Smooth muscle cell of the brain vasculature (primary cell): ENCODE data around the gene CCNF.
"Not testable (repeated sequence)": the region's sequence is repeated elsewhere in the genome, so short reads cannot be mapped to it uniquely, and the experiment has no call there.

Source experiments
- DNase-seq: peaks from one replicate; pipeline ENCODE4 v3.0.0-alpha.2; 2012; ENCODE audit warnings: low read depth, low spot score

Gene CCNF, protein sequence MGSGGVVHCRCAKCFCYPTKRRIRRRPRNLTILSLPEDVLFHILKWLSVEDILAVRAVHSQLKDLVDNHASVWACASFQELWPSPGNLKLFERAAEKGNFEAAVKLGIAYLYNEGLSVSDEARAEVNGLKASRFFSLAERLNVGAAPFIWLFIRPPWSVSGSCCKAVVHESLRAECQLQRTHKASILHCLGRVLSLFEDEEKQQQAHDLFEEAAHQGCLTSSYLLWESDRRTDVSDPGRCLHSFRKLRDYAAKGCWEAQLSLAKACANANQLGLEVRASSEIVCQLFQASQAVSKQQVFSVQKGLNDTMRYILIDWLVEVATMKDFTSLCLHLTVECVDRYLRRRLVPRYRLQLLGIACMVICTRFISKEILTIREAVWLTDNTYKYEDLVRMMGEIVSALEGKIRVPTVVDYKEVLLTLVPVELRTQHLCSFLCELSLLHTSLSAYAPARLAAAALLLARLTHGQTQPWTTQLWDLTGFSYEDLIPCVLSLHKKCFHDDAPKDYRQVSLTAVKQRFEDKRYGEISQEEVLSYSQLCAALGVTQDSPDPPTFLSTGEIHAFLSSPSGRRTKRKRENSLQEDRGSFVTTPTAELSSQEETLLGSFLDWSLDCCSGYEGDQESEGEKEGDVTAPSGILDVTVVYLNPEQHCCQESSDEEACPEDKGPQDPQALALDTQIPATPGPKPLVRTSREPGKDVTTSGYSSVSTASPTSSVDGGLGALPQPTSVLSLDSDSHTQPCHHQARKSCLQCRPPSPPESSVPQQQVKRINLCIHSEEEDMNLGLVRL

DNA sequence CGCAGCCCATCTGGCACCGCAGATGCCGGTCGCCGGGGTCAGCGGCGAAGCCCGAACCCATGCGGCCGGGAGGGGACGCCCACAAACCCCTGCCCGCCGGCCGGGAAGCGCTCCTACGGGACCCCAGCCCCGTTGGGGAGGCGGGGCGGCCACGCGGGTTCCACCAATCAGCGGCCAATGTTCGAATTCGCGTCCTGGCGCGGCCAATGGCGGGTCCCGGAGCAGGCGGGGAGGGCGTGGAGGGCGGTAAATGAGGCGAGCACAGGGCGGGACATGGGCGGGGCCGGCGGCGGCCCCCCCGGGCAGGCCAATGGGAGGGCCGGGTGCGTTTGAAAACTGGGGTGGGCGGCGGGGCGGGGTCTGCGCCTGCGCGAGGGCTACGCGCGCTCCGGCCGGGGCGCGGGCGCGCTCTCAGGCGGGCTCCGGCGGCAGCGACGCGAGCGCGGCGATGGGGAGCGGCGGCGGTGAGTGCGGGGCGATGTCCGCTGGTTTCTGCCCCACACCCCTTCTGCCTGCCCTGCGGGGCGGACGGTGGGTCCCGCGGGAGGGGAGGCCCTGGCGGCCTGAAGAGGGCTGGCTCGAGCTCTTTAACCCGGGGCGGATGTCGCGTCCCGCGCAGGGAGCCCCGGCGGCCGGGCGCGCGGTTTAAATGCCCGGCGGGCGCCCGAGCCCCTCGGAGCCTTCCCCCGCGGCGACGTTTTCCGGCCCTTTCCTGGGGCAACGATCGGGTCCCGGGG lies at the start of gene CCNF:
Gene CCNF, plus strand, starts transcription at position 414 of the 737 bp plus-strand sequence. Its CDS starts 35 bp downstream, at position 449.
- peak; percentile 90 for DNase-seq

DNA sequence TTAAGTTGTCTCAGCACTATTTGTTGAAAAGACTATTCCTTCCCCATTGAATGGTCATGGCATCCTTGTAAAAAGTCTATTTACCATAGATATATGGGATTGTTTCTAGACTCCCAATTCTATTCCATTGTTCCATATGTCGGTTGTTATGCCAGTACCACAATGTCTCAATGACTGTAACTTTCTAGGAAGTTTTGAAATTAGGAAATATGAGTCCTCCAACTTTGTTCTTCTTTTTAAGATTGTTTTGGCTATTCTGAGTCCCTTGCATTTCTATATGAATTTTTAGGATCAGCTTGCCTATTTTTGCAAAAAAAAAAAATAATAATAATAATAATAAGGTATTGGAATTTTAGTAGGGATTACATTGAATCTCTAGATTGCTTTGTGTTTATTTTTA lies 45.7 kb upstream of the CCNF start:
- DNase-seq = no peak

DNA sequence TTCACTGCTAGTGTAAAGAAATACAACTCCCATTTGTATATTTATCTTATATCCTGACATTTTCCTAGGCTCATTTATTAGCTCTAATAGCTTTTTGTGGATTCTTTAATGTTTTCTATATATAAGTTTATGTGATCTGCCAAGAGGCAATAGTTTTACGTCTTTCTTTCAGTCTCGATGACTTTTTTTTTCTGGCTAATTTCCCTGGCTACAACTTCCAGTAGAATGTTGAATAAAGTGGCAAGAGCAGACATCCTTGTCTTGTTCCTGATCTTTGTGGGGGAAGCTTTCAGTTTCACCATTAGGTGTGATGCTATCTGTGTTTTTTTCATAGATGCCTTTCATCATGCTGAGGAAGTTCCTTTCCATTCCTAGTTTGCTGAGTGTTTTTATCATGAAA lies 44.8 kb upstream of the CCNF start:
- DNase-seq = no peak

DNA sequence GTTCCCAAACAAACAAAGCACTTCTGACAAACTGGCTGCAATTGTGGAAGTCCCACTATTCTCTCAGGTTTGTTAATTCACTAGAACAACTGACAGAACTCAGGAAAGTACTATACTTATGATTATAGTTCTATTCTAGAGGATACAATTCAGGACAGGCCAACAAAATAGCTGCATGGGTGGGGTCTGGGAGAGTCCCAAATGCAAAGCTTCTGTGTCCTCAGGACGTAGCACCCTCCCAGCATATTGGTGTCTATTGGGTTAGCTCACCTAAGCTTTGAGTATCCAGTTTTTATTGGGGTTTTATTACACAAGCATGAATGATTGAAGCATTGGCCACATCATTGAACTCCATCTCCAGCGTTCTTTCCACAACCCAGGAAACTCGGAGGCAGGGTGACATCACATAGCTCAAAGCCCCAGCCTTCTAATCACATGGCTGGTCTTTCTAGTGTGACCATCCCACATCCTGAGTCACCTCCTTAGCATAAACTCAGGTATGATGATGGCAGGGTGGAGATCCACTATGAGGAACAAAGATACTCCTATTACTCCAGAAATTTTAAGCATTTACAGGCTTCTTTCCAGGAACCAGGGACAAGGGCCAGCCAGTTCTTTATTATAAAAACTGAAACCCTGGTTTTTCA lies 43.9 kb upstream of the CCNF start:
- DNase-seq = no peak

DNA sequence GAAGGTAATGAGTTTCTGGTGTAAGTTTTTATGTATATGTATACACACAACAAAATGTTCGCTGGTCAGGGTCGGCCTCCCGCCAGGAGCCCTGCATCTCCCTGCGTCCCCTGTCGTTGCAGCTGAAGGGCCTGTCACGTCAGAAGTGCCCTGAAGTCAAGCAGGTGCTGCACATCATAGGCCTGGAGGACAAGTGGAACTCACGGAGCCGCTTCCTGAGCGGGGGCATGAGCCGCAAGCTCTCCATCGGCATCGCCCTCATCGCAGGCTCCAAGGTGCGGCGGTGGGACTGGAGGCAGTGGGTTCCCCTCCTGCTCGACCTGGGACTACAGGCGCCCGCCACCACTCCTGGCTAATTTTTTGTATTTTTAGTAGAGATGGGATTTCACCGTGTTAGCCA lies 43.3 kb upstream of the CCNF start:
- not testable (repeated sequence) for DNase-seq

DNA sequence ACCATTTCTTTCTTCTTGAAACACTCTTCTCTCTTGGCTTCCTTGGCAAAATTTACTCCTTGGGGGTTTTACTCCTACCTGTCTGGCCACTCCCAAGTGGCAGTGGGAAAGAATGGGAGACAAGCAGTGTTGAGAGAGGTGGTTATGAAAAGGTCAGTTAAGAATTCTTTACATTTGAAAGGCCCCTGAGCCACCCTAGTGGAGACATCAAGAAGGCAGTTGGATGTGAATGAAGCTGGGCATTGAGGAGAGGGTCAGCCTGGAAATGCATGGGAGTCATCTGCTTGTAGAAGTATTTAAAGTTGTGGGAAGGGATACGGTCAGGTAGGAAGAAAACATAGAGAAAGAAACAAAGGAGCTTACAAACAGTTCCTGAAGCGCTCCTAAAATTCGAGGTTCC lies 42.3 kb upstream of the CCNF start:
- no peak for DNase-seq

DNA sequence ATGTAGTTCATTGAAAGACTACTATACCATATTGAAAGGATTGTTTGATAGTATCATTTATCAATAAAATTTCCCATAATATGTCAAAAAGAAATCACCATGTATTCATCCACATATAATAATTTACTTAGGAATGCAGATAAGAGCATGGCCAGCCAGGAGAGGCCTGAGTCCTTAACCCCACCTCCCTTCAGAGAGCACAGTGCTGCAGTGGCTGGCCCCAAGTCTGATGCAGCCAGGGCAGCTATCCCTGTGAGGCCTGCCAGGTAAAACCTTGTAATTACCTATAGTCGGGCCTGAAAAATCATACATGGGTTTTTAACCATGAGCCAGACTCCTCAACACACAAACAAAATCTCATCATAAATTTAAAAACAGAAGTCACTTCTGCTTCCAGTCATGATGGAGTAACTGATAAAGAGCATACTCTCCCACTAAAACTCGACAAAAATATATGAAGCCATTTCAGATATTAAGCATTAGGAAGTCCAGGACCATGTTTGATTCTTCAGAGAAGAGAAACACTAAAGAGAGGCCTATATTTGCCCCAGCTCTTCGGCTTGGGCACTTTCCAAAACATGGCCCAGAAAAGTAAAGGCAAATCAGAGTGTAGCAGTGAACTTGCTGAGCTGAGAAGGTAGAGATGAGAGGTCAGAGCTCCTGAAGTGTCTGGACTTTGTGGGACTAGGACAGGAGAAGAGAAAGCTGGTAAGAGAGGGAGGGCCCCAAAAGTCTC lies 40.9 kb upstream of the CCNF start:
- no peak for DNase-seq

DNA sequence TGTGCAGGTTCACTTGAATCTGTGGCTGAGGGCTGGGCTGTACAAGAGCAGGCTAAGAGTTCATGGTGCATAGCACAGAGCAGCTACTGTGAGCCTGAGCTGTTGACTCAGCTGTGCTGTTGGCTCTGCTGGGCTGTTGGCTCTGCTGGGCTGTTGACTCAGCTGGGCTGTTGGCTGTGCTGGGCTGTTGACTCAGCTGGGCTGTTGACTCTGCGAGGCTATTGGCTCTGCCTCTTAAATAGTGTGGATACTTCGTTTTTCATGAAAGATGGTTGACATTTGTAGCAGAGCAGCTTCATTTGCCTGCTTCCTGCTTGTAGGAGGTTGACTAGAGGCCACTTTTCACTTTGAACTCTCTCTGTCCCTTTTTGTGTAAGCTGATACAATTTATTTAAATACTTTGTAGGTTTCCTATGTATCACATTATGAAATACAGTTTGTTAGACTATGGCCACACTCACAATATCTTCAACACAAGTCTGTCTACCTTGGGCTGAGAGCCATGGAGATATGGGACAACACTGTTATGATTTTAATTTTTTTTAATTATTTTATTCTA lies 40.3 kb upstream of the CCNF start:
- DNase-seq = no peak

DNA sequence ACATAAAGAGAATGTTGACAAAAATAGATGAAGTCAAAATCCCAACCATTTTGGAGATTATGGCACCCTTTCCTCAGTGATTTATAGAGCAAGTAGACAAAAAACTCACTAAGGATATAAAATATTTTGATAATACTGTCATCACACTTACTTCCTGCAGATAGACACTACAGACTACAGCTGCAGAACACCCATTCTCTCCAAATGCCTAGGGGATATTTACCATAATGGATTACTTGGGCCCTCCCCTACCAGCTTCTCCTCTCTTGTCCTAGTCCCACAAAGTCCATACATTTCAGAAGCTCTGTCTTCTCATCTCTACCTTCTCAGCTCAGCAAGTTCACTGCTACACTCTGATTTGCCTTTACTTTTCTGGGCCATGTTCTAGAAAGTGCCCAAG lies 37.2 kb upstream of the CCNF start:
- DNase-seq = no peak

DNA sequence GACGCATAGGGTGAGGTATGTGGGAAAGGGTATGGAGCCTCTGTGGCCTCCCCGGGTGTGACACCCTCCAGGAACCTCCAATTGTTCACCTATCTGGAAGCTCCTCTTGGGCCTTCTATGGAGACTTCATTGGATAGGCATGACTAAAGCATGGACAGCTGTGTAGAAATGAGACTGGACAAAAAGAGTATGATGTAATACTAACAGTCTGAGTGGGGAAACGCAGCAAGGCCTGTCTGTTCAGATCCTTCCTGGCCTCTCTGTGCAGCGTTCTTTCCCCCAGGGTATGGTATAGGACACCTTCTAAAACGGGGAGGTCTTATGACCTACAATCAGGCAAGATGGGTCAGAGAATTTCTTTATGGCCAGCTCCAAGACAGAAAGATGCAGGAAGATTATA lies 30.7 kb upstream of the CCNF start:
- DNase-seq = no peak

DNA sequence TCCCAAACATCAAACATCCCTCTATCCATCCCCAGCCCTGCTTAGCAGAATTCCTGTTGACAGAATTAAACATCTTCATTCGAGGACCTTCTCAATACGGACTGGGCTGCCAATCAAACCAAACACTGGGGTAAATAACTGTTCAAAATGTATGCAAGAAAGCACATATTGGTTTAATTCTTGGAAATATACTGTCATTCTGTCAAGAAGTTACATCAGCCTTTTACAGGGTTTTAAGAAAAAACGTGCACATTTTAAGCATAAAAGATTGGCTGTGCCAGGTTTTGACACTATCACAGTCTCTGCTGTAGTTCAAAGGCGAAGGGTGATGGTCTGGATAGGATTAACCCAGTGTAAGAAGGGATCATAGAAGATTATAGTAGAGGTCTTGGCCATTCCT lies 25.1 kb upstream of the CCNF start:
- no peak for DNase-seq

DNA sequence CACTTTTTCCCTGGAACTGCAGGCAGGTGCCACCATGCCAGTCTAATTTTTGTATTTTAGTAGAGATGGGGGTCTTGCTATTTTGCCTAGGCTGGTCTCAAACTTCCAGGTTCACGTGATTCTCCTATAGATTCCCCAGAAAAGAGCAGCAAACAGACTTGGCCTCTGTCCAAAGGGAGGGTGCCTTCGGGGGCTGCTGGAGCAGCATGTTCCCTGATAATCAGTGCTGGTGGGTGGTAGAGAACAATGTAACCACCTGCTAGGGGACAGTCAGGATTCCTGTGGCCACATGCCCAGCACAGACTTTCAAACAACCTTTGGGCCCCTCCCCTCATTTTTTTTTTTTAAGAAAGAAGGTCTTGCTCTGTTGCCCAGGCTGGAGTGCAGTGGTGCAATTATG lies 14.2 kb upstream of the CCNF start:
- no peak for DNase-seq

DNA sequence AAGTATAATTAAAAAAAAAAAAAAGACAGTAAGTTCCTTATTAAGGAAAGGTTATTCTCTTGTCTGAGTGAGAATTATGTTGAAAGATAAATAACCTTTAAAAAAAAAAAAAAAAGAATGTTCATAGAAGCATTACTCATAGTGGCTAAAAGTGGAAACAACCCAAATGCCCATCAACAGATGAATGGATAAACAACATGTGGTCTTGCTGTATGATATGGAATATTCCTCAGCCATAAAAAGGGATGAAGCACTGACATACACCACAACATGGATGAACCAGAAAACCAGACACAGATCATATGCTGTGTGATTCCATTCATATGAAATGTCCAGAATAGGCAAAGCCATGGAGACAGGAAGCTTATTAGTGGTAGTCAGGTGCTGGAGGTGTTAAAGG lies 9.2 kb upstream of the CCNF start:
- no peak for DNase-seq

DNA sequence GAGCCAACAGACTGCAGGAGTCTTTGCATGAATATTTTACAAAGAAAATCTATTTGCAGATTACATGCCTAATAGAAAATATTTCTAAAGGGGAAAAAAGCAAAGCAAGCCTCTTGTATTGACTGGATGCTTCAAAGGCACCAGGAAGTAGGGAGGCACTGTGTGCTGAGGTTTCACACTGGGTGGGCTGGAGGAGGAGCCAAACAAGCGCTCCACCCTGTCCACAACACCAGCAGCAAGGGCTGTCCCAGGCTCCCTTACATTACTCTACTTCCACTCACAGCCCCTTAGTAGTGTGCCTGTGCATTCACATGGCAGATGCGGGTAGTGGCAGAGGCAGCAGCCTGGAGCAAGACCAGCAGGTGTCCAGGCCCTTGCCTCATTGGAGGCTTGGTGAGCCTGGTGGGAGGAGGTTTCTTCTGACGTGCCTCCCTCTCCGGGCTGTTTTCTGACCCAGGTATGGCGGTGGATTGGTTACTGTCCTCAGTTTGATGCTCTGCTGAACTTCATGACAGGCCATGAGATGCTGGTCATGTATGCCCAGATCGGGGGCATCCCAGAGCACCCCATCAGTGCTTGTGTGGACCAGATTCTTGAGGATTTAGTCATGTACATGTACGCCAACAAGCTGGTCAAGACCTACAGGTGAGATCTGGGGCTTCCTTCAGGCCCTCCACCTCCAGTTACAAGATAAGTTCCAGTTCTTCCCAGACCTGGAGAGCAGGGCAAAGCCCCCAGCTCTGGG lies 7.0 kb upstream of the CCNF start:
- no peak for DNase-seq

DNA sequence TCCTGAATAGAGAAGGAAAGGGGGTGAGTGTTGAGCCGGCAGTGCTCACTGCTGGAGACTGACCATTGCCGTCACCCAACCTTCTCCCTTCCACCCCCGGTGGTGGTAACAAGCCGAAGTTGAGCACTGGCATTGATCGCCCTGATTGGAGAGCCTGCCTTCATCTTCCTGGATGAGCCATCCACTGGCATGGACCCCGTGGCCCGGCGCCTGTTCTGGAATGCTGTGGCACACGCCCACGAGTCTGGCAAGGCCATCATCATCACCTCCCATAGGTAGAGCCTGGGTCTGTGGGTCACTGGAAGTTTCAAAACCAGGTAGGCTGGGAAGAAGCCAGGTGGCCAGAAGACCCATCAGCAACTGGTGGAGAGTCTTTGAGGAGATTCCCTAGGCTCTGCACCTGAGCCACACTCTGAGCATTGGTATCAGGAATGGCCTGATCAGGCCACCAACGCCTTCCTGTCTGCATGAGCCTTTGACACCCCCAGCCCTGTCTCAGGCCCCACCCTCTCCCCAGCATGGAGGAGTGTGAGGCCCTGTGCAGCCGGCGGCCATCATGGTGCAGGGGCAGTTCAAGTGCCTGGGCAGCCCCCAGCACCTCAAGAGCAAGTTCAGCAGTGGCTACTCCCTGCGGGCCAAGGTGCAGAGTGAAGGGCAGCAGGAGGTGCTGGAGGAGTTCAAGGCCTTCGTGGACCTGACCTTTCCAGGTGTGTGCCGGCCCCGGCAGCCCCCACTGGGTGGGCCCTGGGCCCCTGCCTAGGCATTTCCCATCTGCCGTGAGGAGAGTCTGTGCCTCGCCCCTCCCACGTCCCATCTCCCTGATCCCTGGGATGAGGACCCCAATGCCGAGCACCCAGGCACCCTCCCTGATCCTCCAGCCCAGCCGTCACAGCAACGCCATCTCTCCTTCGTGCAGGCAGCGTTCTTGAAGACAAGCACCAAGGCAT lies 4.9 kb upstream of the CCNF start:
- no peak for DNase-seq

DNA sequence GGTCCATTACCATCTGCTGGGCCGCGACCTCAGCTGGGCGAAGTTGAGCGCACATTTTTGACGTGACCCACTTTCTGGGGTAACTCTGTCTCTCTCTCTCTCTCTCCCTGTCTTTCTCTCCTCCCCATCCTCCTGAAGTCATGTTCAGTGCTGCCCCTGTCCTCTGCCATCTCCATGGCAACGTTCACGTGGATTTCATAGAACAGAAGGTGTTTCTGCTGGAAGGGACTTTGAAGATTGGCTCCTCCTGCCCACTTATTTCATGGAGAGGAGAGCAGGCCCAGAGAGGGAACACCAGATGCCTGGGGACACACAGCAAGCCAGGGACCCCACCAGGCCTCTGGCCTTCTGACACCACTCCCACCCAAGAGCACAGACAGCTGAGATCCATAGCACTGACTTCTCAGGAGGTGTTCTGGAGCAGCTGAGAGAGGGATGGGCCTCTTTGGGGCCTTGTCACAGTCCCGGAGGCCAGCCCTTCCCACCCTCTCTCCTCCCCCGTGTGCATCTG lies 4.2 kb upstream of the CCNF start:
- no peak for DNase-seq

DNA sequence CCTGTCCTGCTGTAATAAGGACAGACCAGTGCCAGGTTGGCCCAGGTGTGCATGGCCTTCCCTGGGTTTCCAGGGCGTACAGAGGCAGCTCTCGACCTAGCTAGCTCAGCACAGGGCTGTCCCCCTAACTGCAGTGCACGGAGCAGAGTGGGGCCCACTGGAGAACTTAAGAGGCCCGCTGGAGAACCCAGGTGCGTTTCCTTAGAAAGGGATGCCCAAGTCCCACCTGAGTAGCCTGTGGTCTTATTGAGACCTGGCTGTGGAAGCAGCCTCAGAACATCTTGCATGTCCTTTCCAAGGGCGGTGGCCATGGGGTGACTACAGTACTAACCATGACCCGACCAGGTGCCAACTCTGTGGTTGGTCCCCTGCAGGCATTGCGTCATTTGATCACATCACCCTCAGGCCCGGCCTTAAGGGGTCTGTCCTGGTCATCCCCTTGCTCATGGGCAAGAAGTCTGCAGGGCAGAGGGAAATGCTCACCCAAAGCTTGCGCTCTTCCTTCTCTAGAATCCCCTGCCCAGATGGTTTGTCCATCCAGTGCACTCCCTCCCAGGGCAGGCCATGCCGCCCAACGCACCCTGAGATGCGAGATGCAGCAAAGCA lies 3.3 kb upstream of the CCNF start:
- DNase-seq = no peak

DNA sequence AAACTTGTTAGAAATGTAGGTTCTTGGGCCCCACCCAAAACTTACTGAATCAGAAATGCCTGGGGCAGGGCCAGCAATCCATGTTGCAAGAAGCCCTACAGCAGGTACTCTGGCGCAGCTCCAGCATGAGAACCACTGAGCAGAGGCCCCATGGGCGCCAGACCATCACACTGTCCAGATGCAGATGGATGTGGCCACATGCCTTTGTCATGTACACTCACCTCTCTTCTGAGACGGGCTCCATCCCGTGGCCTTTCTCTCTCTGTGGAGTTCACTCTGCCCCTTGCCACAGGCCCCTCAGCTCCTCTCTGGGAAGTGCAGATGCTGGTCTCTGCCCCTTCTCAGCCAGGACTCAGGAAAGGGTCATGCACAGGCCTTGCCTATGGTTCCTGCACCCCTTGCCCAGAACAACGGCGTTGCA lies 2.3 kb upstream of the CCNF start:
- no peak for DNase-seq
